NCI-H1436 treated with DMSO at 0.1 percent for 48 hours (cell line): ENCODE measurements around the gene TLR2.

ENCODE experiments used
- DNase-seq: peaks from one replicate; lab custom pipeline; 2025; lab: John Stamatoyannopoulos, UW

Gene TLR2

GRCh38 chr4:153733751-153734448 lies 49.8 kb downstream of the TLR2 start:
- DNase-seq = no peak

GRCh38 chr4:153735906-153736461 lies 51.9 kb downstream of the TLR2 start:
- DNase-seq = no peak

GRCh38 chr4:153741541-153741940 lies 57.5 kb downstream of the TLR2 start:
- no peak for DNase-seq

- no peak for DNase-seq
Observed at GRCh38 chr4:153745651-153746050, 61.6 kb downstream of the TLR2 start.

- DNase-seq = no peak
Observed at GRCh38 chr4:153747406-153747955, 63.4 kb downstream of the TLR2 start.

GRCh38 chr4:153748378-153748777 lies 64.3 kb downstream of the TLR2 start:
- no peak for DNase-seq

- DNase-seq = no peak
Observed at GRCh38 chr4:153750197-153750817, 66.2 kb downstream of the TLR2 start.

- DNase-seq = no peak
Observed at GRCh38 chr4:153755186-153755585, 71.1 kb downstream of the TLR2 start.
